K562 (cell line): ENCODE data around the gene USP20. TPM values are rescaled to one million over a fixed set of nuclear protein-coding genes. Genes with fewer than 3 reads are reported as not detected.

Experiments
- ARID2 ChIP-seq: fragments of 450-650 bp; IDR thresholded peaks from 2 replicates; pipeline ENCODE4 v1.6.1; 2017; ENCODE audit warnings: antibody characterized with exemption, mild to moderate bottlenecking
- BRCA1 ChIP-seq, 2 experiments: fragments of 450-650 bp in 1 of 2; sonication (generic) in 1 of 2; formaldehyde crosslinking in 1 of 2; IDR thresholded peaks; 2 replicates each; pipeline versions ENCODE4 v1.5.0 to v1.6.1; 2017 to 2020; ENCODE audit warnings: mild to moderate bottlenecking in 1 of 2, missing genetic modification reagents in 1 of 2
- CHCHD3 ChIP-seq: fragments of 250-450 bp; sonication (Bioruptor Pico); IDR thresholded peaks from 2 replicates; pipeline ENCODE4 v2.1.2; 2022; ENCODE audit warnings: mild to moderate bottlenecking
- CHD2 ChIP-seq: IDR thresholded peaks from 2 replicates; pipeline ENCODE4 v1.6.1; 2011; ENCODE audit warnings: low read depth, low read length
- CSDE1 ChIP-seq, 2 experiments: fragments of 450-650 bp; IDR thresholded peaks; 2 replicates each; pipeline ENCODE4 v1.6.1; 2016; ENCODE audit warnings: mild to moderate bottlenecking in 1 of 2
- FOXJ2 ChIP-seq: fragments of 200-800 bp; sonication (Bioruptor generic); IDR thresholded peaks from 2 replicates; pipeline ENCODE4 v1.6.1; 2016; ENCODE audit warnings: missing genetic modification characterization, missing compliant biosample characterization
- GATA2 ChIP-seq: sonication (generic); formaldehyde crosslinking; IDR thresholded peaks from 2 replicates; pipeline ENCODE4 v1.4.0; 2020; ENCODE audit warnings: mild to moderate bottlenecking, missing genetic modification reagents
- HMG20B ChIP-seq: fragments of 250-450 bp; sonication (Bioruptor Pico); IDR thresholded peaks from 2 replicates; pipeline ENCODE4 v1.5.0; 2021; ENCODE audit warnings: mild to moderate bottlenecking
- HNRNPLL ChIP-seq: fragments of 200-400 bp; formaldehyde crosslinking; IDR thresholded peaks from 2 replicates; pipeline ENCODE4 v1.6.1; 2017; ENCODE audit warnings: low read length, low read depth, mild to moderate bottlenecking; ENCODE audit not compliant: poor library complexity, severe bottlenecking
- ILK ChIP-seq: fragments of 450-650 bp; IDR thresholded peaks from 2 replicates; pipeline ENCODE4 v1.6.1; 2016; ENCODE audit warnings: missing genetic modification characterization, low read depth, mild to moderate bottlenecking, missing compliant biosample characterization, moderate library complexity, borderline replicate concordance
- JUNB ChIP-seq: fragments of 450-650 bp; formaldehyde crosslinking; conservative IDR thresholded peaks from 2 replicates; pipeline ENCODE4 v1.4.0; 2020; ENCODE audit warnings: mild to moderate bottlenecking
- KLF16 ChIP-seq: IDR thresholded peaks from 2 replicates; pipeline ENCODE4 v1.6.1; 2016; ENCODE audit warnings: antibody characterized with exemption
- MTA3 ChIP-seq: fragments of 450-650 bp; formaldehyde crosslinking; IDR thresholded peaks from 2 replicates; pipeline ENCODE4 v1.6.1; 2017; ENCODE audit warnings: mild to moderate bottlenecking, borderline replicate concordance
- NR3C1 ChIP-seq: sonication (generic); formaldehyde crosslinking; IDR thresholded peaks from 2 replicates; pipeline ENCODE4 v1.8.1; 2022; ENCODE audit warnings: missing genetic modification reagents
- NR4A1 ChIP-seq, 2 experiments: fragments of 250-450 bp in 1 of 2; fragments of 450-650 bp in 1 of 2; sonication (Bioruptor Pico) in 1 of 2; IDR thresholded peaks; 2 replicates each; pipeline versions ENCODE4 v1.4.0 to v1.6.1; 2016 to 2020; ENCODE audit warnings: mild to moderate bottlenecking in 2 of 2, missing compliant biosample characterization in 1 of 2, missing genetic modification characterization in 1 of 2, moderate library complexity in 1 of 2
- POLR2B ChIP-seq: fragments of 450-650 bp; IDR thresholded peaks from 2 replicates; pipeline ENCODE4 v1.6.1; 2018; ENCODE audit warnings: low read depth; ENCODE audit not compliant: partially characterized antibody
- RUNX1 ChIP-seq: sonication (generic); IDR thresholded peaks from 2 replicates; pipeline ENCODE4 v1.6.1; 2016; ENCODE audit warnings: antibody characterized with exemption, low read depth
- SMAD1 ChIP-seq: fragments of 150-350 bp; IDR thresholded peaks from 2 replicates; pipeline ENCODE4 v1.6.1; 2014; ENCODE audit warnings: low read length, low read depth; ENCODE audit not compliant: partially characterized antibody
- SOX6 ChIP-seq: fragments of 450-650 bp; IDR thresholded peaks from 2 replicates; pipeline ENCODE4 v1.6.1; 2014; ENCODE audit warnings: mild to moderate bottlenecking
- SREBF2 ChIP-seq: sonication (generic); formaldehyde crosslinking; IDR thresholded peaks from 2 replicates; pipeline ENCODE4 v1.4.0; 2020; ENCODE audit warnings: mild to moderate bottlenecking, missing genetic modification reagents
- SRSF3 ChIP-seq: fragments of 200-400 bp; formaldehyde crosslinking; IDR thresholded peaks from 2 replicates; pipeline ENCODE4 v1.6.1; 2016; ENCODE audit warnings: mild to moderate bottlenecking, low read length, moderate library complexity; ENCODE audit not compliant: insufficient read depth
- TAL1 ChIP-seq: fragments of 450-650 bp; IDR thresholded peaks from 2 replicates; pipeline ENCODE4 v1.6.1; 2016; ENCODE audit warnings: mild to moderate bottlenecking
- TCF7L2 ChIP-seq: fragments of 150-350 bp; IDR thresholded peaks from 2 replicates; pipeline ENCODE4 v1.6.1; 2016; ENCODE audit warnings: low read depth, mild to moderate bottlenecking, low read length, moderate library complexity
- ZNF121 ChIP-seq: sonication (generic); formaldehyde crosslinking; conservative IDR thresholded peaks from 2 replicates; pipeline ENCODE4 v1.8.0; 2022; ENCODE audit warnings: missing genetic modification reagents
- ZNF274 ChIP-seq: IDR thresholded peaks from 2 replicates; pipeline ENCODE4 v1.6.1; 2011; ENCODE audit warnings: low read depth, mild to moderate bottlenecking, low read length, moderate library complexity, borderline replicate concordance
- ZNF347 ChIP-seq: fragments of 450-650 bp; formaldehyde crosslinking; IDR thresholded peaks from 2 replicates; pipeline ENCODE4 v1.4.0; 2020; ENCODE audit warnings: low read depth, mild to moderate bottlenecking, moderate library complexity
- ZNF780A ChIP-seq: fragments of 250-450 bp; sonication (Bioruptor Pico); IDR thresholded peaks from 2 replicates; pipeline ENCODE4 v1.5.0; 2021; ENCODE audit warnings: mild to moderate bottlenecking
- polyA plus RNA-seq, 8 experiments: library from polyadenylated mRNA; depleted of rRNA in 4 of 8; stranded (reverse) in 5 of 8; unstranded in 3 of 8; fragments of >200 nt; fragmentation: Nextera tagmentation in 2 of 8; fragmentation: Illumina TruSeq in 1 of 8; extraction: Ambion mirVana in 2 of 8; extraction: Trizol in 1 of 8; gene quantifications; 2 replicates each; pipeline versions ENCODE4 v1.2.1 to v1.2.3, GENCODE V29; 2011 to 2014; ENCODE audit warnings: inconsistent platforms in 1 of 8, missing spikeins in 1 of 8
- total RNA-seq, 7 experiments: library from RNA; depleted of rRNA in 6 of 7; stranded (reverse); fragments of >200 nt in 6 of 7; fragmentation: Illumina TruSeq in 2 of 7; extraction: Trizol in 2 of 7; gene quantifications; 2 replicates each; pipeline versions ENCODE4 v1.2.1 to v1.2.3, GENCODE V29; 2011 to 2021; ENCODE audit warnings: low replicate concordance in 1 of 7
- TF ChIP-seq, protein P1 (sequence below): fragments of 450-650 bp; formaldehyde crosslinking; IDR thresholded peaks from 2 replicates; pipeline ENCODE4 v1.4.0; 2020; ENCODE audit warnings: mild to moderate bottlenecking, mixed read lengths

USP20 gene
- total and polyA plus RNA-seq, 9 of the 15 experiments (the other 6 are each of a cell fraction or from before 2014, with no cell fraction given), result 1.9 to 136 (median 49.1) TPM

DNA sequence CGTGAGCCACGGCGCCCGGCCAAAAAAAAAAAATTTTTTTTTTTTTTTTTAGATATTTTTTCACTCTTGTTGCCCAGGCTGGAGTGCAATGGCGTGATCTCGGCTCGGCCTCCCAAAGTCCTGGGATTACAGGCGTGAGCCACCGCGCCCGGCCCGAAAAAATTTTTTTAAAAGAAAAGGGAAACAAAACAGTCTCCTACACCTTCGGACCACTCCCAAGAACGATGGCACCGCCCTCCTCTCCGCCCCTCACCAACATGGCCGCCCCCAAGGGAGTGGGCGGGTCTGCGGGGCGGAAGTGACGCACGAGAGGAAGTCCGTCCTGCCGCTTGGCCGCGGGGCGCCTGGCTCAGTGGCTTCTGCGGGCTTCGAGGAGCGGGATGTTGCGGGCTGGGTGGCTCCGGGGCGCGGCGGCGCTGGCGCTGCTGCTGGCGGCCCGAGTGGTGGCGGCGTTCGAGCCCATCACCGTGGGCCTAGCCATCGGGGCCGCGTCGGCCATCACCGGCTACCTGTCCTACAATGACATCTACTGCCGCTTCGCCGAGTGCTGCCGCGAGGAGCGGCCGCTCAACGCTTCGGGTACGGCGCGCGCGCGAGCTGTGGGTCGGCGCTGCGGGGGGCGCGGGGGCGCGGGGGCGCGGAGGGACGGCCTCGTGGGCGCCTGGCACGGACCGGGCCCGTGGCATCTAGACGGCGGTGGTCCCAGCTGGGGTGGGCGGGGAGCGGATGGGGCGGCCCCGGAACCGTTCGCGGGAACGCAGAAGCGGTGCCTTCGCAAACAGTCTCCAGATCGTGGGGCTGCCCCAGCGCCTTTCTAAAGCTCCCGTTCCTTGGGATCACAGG, 32.2 kb upstream of the USP20 start, which contains the start of gene TOR1B (continued):
- TF ChIP-seq NR3C1 (CRISPR knock-in tag) (no peak), ZNF780A (CRISPR knock-in tag) (no peak), GATA2 (CRISPR knock-in tag) (no peak), ZNF347 (CRISPR knock-in tag) (no peak), BRCA1 (IDR thresholded peaks at IDR 0.05) (no peak), BRCA1 (CRISPR knock-in tag; IDR thresholded peaks at IDR 0.05) (no peak), TAL1 (no peak), CHD2 (no peak), ILK (tag) (no peak), CHCHD3 (CRISPR knock-in tag) (no peak), SOX6 (no peak), TCF7L2 (no peak), ZNF274 (no peak), MTA3 (peak; percentile 84; the same call in 1 of the 2 replicates), ZNF121 (CRISPR knock-in tag) (no peak), CSDE1 (IDR thresholded peaks at IDR 0.05) (no peak), HNRNPLL (no peak), SRSF3 (no peak), RUNX1 (0 out of 2 replicates have a peak, but pooled peaks have one; percentile 35), JUNB (CRISPR knock-in tag) (no peak), ARID2 (no peak), FOXJ2 (no peak), HMG20B (CRISPR knock-in tag) (no peak), SREBF2 (CRISPR knock-in tag) (no peak), NR4A1 (CRISPR knock-in tag; IDR thresholded peaks at IDR 0.05) (0 out of 2 replicates have a peak, but pooled peaks have one; percentile 60), NR4A1 (tag; IDR thresholded peaks at IDR 0.05) (no peak), KLF16 (no peak), POLR2B (peak; percentile 61), SMAD1 (peak; percentile 48)
- TF ChIP-seq, protein P1, sequence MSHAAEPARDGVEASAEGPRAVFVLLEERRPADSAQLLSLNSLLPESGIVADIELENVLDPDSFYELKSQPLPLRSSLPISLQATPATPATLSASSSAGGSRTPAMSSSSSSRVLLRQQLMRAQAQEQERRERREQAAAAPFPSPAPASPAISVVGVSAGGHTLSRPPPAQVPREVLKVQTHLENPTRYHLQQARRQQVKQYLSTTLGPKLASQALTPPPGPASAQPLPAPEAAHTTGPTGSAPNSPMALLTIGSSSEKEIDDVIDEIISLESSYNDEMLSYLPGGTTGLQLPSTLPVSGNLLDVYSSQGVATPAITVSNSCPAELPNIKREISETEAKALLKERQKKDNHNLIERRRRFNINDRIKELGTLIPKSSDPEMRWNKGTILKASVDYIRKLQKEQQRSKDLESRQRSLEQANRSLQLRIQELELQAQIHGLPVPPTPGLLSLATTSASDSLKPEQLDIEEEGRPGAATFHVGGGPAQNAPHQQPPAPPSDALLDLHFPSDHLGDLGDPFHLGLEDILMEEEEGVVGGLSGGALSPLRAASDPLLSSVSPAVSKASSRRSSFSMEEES (CRISPR knock-in tag), result no peak
